Parathyroid adenoma (tissue), 2 donors: ENCODE results near the gene PRPF6.
"Not testable (repeated sequence)": the region's sequence is repeated elsewhere in the genome, so short reads cannot be mapped to it uniquely, and the experiment has no call there.

ENCODE experiments used
- H2AFZ ChIP-seq: fragments of 300-600 bp; sonication (generic); one replicate; pipeline ENCODE4 v1.7.0; 2017; ENCODE audit warnings: antibody characterized with exemption, mild to moderate bottlenecking
- H3K27ac ChIP-seq: fragments of 300-600 bp; sonication (generic); one replicate; pipeline ENCODE4 v1.7.0; 2017
- H3K27me3 ChIP-seq: fragments of 300-600 bp; sonication (generic); one replicate; pipeline ENCODE4 v1.7.0; 2017; ENCODE audit warnings: low read length; ENCODE audit not compliant: control insufficient read depth, insufficient read depth
- H3K36me3 ChIP-seq: fragments of 300-600 bp; sonication (generic); one replicate; pipeline ENCODE4 v1.7.0; 2017; ENCODE audit warnings: low read length; ENCODE audit not compliant: control insufficient read depth, insufficient read depth
- H3K4me1 ChIP-seq: fragments of 300-600 bp; sonication (generic); one replicate; pipeline ENCODE4 v1.7.0; 2017; ENCODE audit warnings: control low read depth
- H3K4me2 ChIP-seq: fragments of 300-600 bp; sonication (generic); one replicate; pipeline ENCODE4 v1.7.0; 2017; ENCODE audit warnings: low read length
- H3K4me3 ChIP-seq: fragments of 300-600 bp; sonication (generic); one replicate; pipeline ENCODE4 v1.7.0; 2017; ENCODE audit warnings: low read depth, low read length
- H3K79me2 ChIP-seq: fragments of 300-600 bp; sonication (generic); one replicate; pipeline ENCODE4 v1.7.0; 2017; ENCODE audit warnings: control low read depth
- H3K9ac ChIP-seq: fragments of 300-600 bp; sonication (generic); one replicate; pipeline ENCODE4 v1.7.0; 2017; ENCODE audit warnings: mild to moderate bottlenecking
- H3K9me3 ChIP-seq: fragments of 300-600 bp; sonication (generic); one replicate; pipeline ENCODE4 v1.7.0; 2017; ENCODE audit warnings: low read length; ENCODE audit not compliant: control insufficient read depth
- TF ChIP-seq, protein P1 (sequence below): fragments of 300-600 bp; sonication (generic); IDR thresholded peaks from one replicate; pipeline ENCODE4 v1.7.0; 2017; ENCODE audit warnings: antibody characterized with exemption, mild to moderate bottlenecking
- donor health status: primary hyperparathyroidism.

Gene PRPF6

DNA sequence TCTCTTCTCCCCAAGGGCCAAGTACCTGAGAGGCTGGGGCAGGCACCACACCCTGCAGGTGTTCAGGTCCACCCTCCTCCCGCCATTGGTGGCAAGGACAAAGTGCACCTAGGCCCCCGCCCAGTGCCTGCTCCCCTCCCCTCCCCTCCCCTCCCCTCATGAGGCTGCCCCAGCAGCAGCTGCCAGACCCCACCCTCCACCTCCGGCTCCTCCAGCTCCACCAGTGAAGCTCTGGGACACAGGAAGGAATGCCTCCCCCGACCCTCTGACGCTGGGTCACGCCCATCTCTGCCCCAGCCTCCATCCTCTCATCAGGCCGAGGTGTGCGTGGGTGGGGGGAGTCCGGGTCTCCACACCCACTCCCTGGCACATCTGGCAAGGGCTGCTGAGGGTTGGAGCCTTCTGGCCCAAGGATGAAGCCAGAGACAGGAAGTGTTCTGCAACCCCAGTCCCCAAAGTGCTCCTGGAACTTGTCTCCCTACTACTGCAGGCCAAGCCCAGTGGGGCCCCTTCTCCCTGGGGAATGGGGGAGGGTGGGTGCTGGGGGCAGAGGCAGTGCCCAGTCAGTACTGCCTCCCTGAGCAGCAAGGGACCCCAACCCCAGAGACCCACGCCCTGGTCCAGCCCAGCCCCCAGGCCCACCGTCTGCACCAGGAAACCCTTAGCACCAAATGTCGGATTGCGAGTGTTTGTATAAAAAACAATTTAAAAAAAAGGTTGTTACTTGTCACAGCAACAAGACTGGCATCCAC is 23.1 kb upstream of the PRPF6 start:
- Histone ChIP-seq H3K27ac (no peak overlapping the region), H3K9ac (no peak overlapping the region), H3K4me2 (no peak overlapping the region), H3K9me3 (no peaks in the 10 kb centered on the region), H3K4me1 (peaks cover 4% of the 10 kb centered on the region), H3K4me3 (no peak overlapping the region), H3K36me3 (no peaks in the 10 kb centered on the region), H3K79me2 (peaks cover 31% of the 10 kb centered on the region), H2AFZ (no peak overlapping the region), H3K27me3 (no peaks in the 10 kb centered on the region)
- TF ChIP-seq, protein P1, sequence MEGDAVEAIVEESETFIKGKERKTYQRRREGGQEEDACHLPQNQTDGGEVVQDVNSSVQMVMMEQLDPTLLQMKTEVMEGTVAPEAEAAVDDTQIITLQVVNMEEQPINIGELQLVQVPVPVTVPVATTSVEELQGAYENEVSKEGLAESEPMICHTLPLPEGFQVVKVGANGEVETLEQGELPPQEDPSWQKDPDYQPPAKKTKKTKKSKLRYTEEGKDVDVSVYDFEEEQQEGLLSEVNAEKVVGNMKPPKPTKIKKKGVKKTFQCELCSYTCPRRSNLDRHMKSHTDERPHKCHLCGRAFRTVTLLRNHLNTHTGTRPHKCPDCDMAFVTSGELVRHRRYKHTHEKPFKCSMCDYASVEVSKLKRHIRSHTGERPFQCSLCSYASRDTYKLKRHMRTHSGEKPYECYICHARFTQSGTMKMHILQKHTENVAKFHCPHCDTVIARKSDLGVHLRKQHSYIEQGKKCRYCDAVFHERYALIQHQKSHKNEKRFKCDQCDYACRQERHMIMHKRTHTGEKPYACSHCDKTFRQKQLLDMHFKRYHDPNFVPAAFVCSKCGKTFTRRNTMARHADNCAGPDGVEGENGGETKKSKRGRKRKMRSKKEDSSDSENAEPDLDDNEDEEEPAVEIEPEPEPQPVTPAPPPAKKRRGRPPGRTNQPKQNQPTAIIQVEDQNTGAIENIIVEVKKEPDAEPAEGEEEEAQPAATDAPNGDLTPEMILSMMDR = no peak

DNA sequence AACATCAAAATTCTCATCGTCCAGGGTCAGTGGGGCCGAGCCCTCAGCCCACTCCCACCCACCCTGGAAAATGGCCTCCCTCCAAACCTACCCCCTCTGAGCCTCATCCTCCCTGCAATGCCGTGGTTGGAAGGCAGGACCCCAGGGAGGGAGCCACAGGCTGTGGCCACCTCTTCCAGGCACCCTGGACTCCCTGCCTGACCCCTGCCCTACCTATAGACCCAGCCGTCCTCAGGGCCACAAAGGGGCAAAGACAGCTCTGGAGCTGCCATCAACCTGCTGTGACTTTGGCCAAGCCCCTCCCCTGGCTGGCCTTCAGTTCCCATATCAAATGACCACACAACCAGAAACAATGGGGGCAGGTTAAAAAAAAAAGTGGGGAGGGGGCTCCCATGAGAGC is 22.5 kb upstream of the PRPF6 start:
- Histone ChIP-seq H3K27ac (no peak overlapping the region), H3K4me1 (peaks cover 4% of the 10 kb centered on the region)

DNA sequence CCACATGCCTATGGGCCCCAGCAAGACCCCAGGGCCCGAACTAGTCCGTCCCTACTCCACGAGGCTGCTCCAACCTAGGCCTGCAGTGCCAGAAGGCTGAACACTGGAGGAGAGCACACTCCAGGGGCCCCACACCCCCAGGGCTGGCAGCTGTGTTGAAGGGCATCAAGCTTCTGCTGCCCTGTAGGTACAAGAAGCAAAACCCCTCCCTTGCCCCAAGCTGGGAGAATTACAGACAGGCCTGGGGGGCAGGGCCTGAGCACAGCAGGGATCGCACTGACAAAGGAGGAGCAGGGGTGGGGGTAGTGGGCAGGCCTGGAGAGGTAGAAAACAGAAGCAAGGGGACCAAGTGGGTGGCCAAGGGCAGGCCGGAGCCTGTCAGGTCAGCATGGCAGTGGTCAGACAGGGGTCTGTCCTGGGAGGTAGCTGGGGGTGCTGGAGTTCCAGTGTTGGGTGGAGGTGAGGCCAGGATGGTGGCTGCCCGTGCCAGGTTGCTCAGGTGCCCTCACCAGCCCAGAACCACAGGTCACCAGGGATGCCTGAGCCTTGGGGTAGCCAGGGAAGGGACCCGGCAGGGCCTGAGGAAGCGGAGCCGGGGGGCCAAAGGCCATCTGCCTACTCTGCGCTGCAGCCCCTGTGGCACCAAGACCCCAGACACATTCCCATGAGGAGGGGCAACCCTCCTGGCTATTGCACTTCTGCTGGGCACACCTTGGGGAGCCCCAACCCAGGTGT is 21.8 kb upstream of the PRPF6 start:
- no peaks in the 10 kb centered on the region for H3K36me3 ChIP-seq
- peaks cover 3% of the 10 kb centered on the region for H3K4me1 ChIP-seq
- TF ChIP-seq, protein P1 = no peak

More for the DNA sequence above, 22.5 kb upstream of the PRPF6 start:
- TF ChIP-seq, protein P1 = no peak
- H3K79me2 ChIP-seq = peaks cover 26% of the 10 kb centered on the region
- no peak overlapping the region for H2AFZ ChIP-seq
- H3K4me3 ChIP-seq = no peak overlapping the region
- H3K27me3 ChIP-seq = no peaks in the 10 kb centered on the region
- no peaks in the 10 kb centered on the region for H3K9me3 ChIP-seq
- H3K36me3 ChIP-seq = no peaks in the 10 kb centered on the region
- H3K9ac ChIP-seq = no peak overlapping the region
- H3K4me2 ChIP-seq = no peak overlapping the region

DNA sequence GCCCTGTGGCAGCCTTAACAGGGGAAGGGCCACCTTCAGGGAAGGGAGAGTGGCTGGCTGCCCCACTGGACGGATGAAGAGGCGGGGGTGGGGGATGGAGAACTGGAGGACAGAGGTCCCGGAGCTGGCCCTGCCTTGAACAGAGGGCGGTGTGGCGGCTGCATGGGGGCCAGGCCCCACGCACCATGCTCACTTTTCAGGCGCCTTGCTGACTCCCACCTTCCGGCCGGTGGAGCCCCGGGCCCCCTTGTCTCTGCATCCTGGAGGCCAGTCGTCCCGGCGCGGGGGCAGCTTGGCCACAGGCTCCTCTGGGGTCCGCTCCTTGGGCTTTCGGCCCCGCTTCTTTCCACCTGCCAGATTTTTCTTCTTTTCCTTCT is 21.2 kb upstream of the PRPF6 start:
- H3K79me2 ChIP-seq = peaks cover 14% of the 10 kb centered on the region
- no peak overlapping the region for H2AFZ ChIP-seq
- no peak overlapping the region for H3K4me3 ChIP-seq
- H3K4me1 ChIP-seq = no peaks in the 10 kb centered on the region
- H3K36me3 ChIP-seq = no peaks in the 10 kb centered on the region
- H3K27me3 ChIP-seq = no peaks in the 10 kb centered on the region
- H3K9ac ChIP-seq = no peak overlapping the region
- TF ChIP-seq, protein P1 = no peak
- no peak overlapping the region for H3K27ac ChIP-seq
- H3K9me3 ChIP-seq = no peaks in the 10 kb centered on the region
- no peak overlapping the region for H3K4me2 ChIP-seq

More for the DNA sequence above, 21.8 kb upstream of the PRPF6 start:
- H3K79me2 ChIP-seq = peaks cover 20% of the 10 kb centered on the region
- H3K4me3 ChIP-seq = no peak overlapping the region
- H3K9me3 ChIP-seq = no peaks in the 10 kb centered on the region
- no peak overlapping the region for H2AFZ ChIP-seq
- no peaks in the 10 kb centered on the region for H3K27me3 ChIP-seq
- no peak overlapping the region for H3K27ac ChIP-seq
- no peak overlapping the region for H3K4me2 ChIP-seq
- no peak overlapping the region for H3K9ac ChIP-seq

DNA sequence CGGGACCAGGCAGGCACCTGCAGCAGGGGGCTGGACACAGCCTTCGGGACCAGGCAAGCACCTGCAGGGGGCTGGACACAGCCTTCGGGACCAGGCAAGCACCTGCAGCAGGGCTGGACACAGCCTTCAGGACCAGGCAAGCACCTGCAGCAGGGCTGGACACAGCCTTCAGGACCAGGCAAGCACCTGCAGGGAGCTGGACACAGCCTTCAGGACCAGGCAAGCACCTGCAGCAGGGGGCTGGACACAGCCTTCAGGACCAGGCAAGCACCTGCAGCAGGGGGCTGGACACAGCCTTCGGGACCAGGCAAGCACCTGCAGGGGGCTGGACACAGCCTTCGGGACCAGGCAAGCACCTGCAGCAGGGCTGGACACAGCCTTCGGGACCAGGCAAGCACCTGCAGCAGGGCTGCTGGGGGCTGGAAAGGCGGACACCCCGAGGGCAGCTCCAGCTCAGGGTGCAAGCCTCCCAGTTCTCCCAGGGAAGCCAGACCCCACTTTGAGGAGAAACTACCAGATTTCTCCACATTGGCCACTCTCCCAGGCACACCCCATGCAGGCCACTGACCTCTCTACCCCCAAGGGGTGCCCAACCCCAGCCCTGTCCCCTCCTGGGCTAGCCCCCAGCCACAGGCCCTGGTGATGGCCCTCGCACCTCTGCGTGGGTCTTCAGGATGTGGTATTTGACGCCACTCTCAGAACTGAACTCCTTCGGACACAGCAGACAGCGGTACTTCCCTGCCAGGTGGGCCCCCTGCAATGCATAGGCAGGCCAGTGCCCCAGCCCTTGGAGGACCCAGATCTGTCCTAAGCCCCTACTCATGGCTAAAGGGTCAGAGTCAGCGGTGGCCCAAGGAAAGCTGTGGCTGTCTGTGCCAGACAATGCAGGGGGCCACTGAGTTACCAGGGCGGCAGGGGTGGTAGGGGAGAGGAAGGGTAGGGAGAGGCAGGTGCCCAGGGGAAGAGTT is 20.0 kb upstream of the PRPF6 start:
- H3K4me2 ChIP-seq, H3K9me3 ChIP-seq, H3K9ac ChIP-seq, H3K27me3 ChIP-seq, H3K4me1 ChIP-seq, H3K27ac ChIP-seq, H3K4me3 ChIP-seq, H3K79me2 ChIP-seq, H2AFZ ChIP-seq, H3K36me3 ChIP-seq: not testable (repeated sequence)
